WTC11 (cell line): ENCODE results near the gene ZNF470. TPM values are rescaled to one million over a fixed set of nuclear protein-coding genes. Genes with fewer than 3 reads are reported as not detected.

Source experiments
- ATAC-seq: fragments of 200-7000 bp; cut with Tn5 transposase; 2 replicates; pipeline ENCODE4 v1.10.0; 2021; ENCODE audit warnings: mild to moderate bottlenecking, moderate library complexity
- CTCF ChIA-PET: fragments of 300-600 bp; sonication (Branson Sonifier 250); formaldehyde crosslinking; loops from one replicate; lab custom pipeline; 2021; ENCODE audit warnings: antibody characterized with exemption; lab: Charles Lee
- POLR2A ChIA-PET: fragments of 350-600 bp; sonication (Branson Sonifier 250); formaldehyde crosslinking; loops from one replicate; lab custom pipeline; 2021; ENCODE audit warnings: antibody characterized with exemption; lab: Charles Lee
- DNase-seq: peaks from one replicate; pipeline ENCODE4 v3.0.0; 2021; ENCODE audit warnings: low spot score
- H3K27ac Mint-ChIP-seq: 2 replicates; pipeline ENCODE4 v1.8.0; 2021; ENCODE audit warnings: mixed read lengths
- H3K27me3 Mint-ChIP-seq: 2 replicates; pipeline ENCODE4 v1.8.0; 2021; ENCODE audit warnings: low read depth, mild to moderate bottlenecking, moderate library complexity, mixed read lengths
- H3K36me3 Mint-ChIP-seq: 2 replicates; pipeline ENCODE4 v1.8.0; 2021; ENCODE audit warnings: mixed read lengths
- H3K4me1 Mint-ChIP-seq: 2 replicates; pipeline ENCODE4 v1.8.0; 2022; ENCODE audit warnings: mixed read lengths
- H3K4me3 Mint-ChIP-seq: 2 replicates; pipeline ENCODE4 v1.8.0; 2021; ENCODE audit warnings: mild to moderate bottlenecking, moderate library complexity, mixed read lengths
- H3K9me3 Mint-ChIP-seq: 2 replicates; pipeline ENCODE4 v1.8.0; 2021; ENCODE audit warnings: mixed read lengths
- AFF4 ChIP-seq: sonication (generic); formaldehyde crosslinking; IDR thresholded peaks from 2 replicates; pipeline ENCODE4 v1.8.1; 2023; ENCODE audit warnings: mild to moderate bottlenecking, missing genetic modification reagents, borderline replicate concordance
- GRHL2 ChIP-seq: fragments of 250-450 bp; sonication (Bioruptor Pico); IDR thresholded peaks from 2 replicates; pipeline ENCODE4 v1.8.0; 2022; ENCODE audit warnings: mild to moderate bottlenecking, moderate library complexity; ENCODE audit not compliant: insufficient replicate concordance, severe bottlenecking
- NFATC4 ChIP-seq: fragments of 250-450 bp; sonication (Bioruptor Pico); IDR thresholded peaks from 2 replicates; pipeline ENCODE4 v1.9.0; 2021; ENCODE audit warnings: mild to moderate bottlenecking
- RELA ChIP-seq: sonication (generic); formaldehyde crosslinking; IDR thresholded peaks from 2 replicates; pipeline ENCODE4 v1.8.1; 2022; ENCODE audit warnings: missing genetic modification reagents, mild to moderate bottlenecking, borderline replicate concordance
- TCF7 ChIP-seq: sonication (generic); formaldehyde crosslinking; IDR thresholded peaks from 2 replicates; pipeline ENCODE4 v1.8.0; 2022; ENCODE audit warnings: mild to moderate bottlenecking, low read depth, missing genetic modification reagents, moderate library complexity
- ZMAT4 ChIP-seq: fragments of 250-450 bp; sonication (Bioruptor Pico); IDR thresholded peaks from 2 replicates; pipeline ENCODE4 v1.9.0; 2021; ENCODE audit warnings: mild to moderate bottlenecking
- ZNF219 ChIP-seq: sonication (generic); formaldehyde crosslinking; IDR thresholded peaks from 2 replicates; pipeline ENCODE4 v1.8.0; 2023; ENCODE audit warnings: missing genetic modification reagents, mild to moderate bottlenecking, borderline replicate concordance
- ZNF263 ChIP-seq: sonication (generic); formaldehyde crosslinking; IDR thresholded peaks from 2 replicates; pipeline ENCODE4 v1.8.1; 2022; ENCODE audit warnings: low read depth, mild to moderate bottlenecking, moderate library complexity, missing genetic modification reagents
- ZNF317 ChIP-seq: sonication (generic); formaldehyde crosslinking; IDR thresholded peaks from 2 replicates; pipeline ENCODE4 v1.8.1; 2023; ENCODE audit warnings: low read depth, mild to moderate bottlenecking, moderate library complexity, missing genetic modification reagents, borderline replicate concordance
- total RNA-seq: library from RNA; stranded (reverse); gene quantifications from 3 replicates; pipeline ENCODE4 v1.2.3, GENCODE V29; 2021
- TF ChIP-seq, protein P1 (sequence below): sonication (generic); formaldehyde crosslinking; IDR thresholded peaks from 2 replicates; pipeline ENCODE4 v1.8.1; 2022; ENCODE audit warnings: missing genetic modification reagents, borderline replicate concordance
- TF ChIP-seq, protein P2 (sequence below): sonication (generic); formaldehyde crosslinking; IDR thresholded peaks from 2 replicates; pipeline ENCODE4 v1.8.0; 2023; ENCODE audit warnings: missing genetic modification reagents, mild to moderate bottlenecking, borderline replicate concordance
- TF ChIP-seq, protein P3 (sequence below): fragments of 250-450 bp; sonication (Bioruptor Pico); IDR thresholded peaks from 2 replicates; pipeline ENCODE4 v1.9.0; 2021; ENCODE audit warnings: moderate library complexity, mild to moderate bottlenecking, inconsistent platforms, borderline replicate concordance
- TF ChIP-seq, protein P4 (sequence below): sonication (generic); formaldehyde crosslinking; IDR thresholded peaks from 2 replicates; pipeline ENCODE4 v1.8.1; 2022; ENCODE audit warnings: low read depth, mild to moderate bottlenecking, moderate library complexity, missing genetic modification reagents, borderline replicate concordance

Gene ZNF470
- total RNA-seq, 1 experiment from 2014 or later: 6.5 TPM

- TF ChIP-seq NFATC4 (CRISPR knock-in tag) (no peak), ZNF219 (CRISPR knock-in tag) (no peak)
- ATAC-seq (no peak), DNase-seq (no peak)
- CTCF ChIA-PET: no interaction called here
- POLR2A ChIA-PET: no interaction called here
- H3K27me3 Mint-ChIP-seq: peaks cover 7% of the 10 kb centered on the region
- peaks cover 91% of the 10 kb centered on the region for H3K36me3 Mint-ChIP-seq
- H3K4me3 Mint-ChIP-seq: no peak overlapping the region
- no peaks in the 10 kb centered on the region for H3K4me1 Mint-ChIP-seq
- no peak overlapping the region for H3K27ac Mint-ChIP-seq
- peaks cover 92% of the 10 kb centered on the region for H3K9me3 Mint-ChIP-seq
Observed at GRCh38 chr19:56577719-56578602, 10.7 kb downstream of the ZNF470 start.

- CTCF ChIA-PET: interaction anchor here (1.0 kb wide), 2 partner anchors 246 to 528 kb away, joined by 3 to 5 read pairs; no protein-coding TSS in a partner anchor
- H3K36me3 Mint-ChIP-seq: peaks cover 22% of the 10 kb centered on the region
- H3K27me3 Mint-ChIP-seq: peaks cover 29% of the 10 kb centered on the region
- ATAC-seq (no peak), DNase-seq (no peak)
- peaks cover 11% of the 10 kb centered on the region for H3K4me1 Mint-ChIP-seq
- peaks cover 35% of the 10 kb centered on the region for H3K9me3 Mint-ChIP-seq
- POLR2A ChIA-PET: no interaction called here
- peak overlapping the region; percentile 92 for H3K4me3 Mint-ChIP-seq
- H3K27ac Mint-ChIP-seq: no peak overlapping the region
- TF ChIP-seq, protein P1, sequence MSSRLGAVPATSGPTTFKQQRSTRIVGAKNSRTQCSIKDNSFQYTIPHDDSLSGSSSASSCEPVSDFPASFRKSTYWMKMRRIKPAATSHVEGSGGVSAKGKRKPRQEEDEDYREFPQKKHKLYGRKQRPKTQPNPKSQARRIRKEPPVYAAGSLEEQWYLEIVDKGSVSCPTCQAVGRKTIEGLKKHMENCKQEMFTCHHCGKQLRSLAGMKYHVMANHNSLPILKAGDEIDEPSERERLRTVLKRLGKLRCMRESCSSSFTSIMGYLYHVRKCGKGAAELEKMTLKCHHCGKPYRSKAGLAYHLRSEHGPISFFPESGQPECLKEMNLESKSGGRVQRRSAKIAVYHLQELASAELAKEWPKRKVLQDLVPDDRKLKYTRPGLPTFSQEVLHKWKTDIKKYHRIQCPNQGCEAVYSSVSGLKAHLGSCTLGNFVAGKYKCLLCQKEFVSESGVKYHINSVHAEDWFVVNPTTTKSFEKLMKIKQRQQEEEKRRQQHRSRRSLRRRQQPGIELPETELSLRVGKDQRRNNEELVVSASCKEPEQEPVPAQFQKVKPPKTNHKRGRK (CRISPR knock-in tag): 0 out of 2 replicates have a peak, but pooled peaks have one; percentile 65
- TF ChIP-seq RELA (CRISPR knock-in tag) (no peak), ZNF219 (CRISPR knock-in tag) (no peak)
Observed at GRCh38 chr19:56594446-56594782, 27.1 kb downstream of the ZNF470 start.

DNA sequence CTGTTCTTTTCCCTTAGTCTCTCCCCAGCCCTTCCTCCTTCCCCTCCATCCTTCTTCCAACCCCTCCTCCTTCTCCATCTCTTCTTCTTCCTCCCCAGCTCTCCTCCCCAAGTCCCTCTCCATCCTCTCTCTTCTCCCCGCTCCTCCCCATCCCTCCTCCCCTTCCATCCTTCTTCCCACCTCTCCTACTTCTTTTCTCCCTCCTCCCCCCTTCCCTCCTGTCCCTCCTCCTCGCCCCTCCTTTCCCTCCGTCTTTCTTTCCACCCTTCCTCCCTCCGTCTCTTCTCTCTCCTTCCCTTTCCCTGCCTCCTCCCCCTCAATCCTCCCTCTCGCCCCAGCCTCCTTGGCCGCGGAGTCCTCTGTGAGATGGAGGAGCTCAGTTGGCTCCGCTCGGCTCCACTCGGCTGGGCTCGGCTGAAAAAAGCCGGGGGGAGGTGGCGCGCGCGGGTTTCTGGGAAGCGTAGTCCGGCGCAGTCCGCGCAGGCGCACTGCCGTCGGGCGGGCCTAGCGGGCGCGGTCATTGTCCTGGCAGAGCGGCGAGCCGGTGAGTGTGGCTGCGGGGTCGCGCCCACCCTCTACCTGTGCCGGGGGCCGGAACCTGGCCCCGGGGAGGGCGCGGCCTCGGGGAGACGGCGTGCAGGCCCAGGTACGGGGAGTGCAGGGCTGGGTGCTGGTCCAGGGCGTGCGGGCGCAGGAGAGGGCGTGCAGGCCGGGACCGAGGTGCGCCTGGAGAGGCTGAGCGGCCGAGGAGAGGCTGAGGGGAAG is 27.7 kb downstream of the ZNF470 start, which contains the start of gene ZNF71:
Gene ZNF71, plus strand, starts transcription at position 520 of the 765 bp plus-strand sequence. CDS start 6,257 bp downstream, outside the sequence.
- H3K27ac Mint-ChIP-seq: peak within 1 kb of the TSS; percentile 9; the same call in 1 of the 2 replicates
- ATAC-seq (peak; percentile 95), DNase-seq (peak; percentile 93)
- H3K36me3 Mint-ChIP-seq: peaks cover 21% of the 10 kb centered on the region
- H3K4me3 Mint-ChIP-seq: peak within 1 kb of the TSS; percentile 92
- ChIA-PET POLR2A (interaction anchor here (0.6 kb wide), 1 partner anchor 613 kb away, joined by 3 read pairs; no protein-coding TSS in a partner anchor), CTCF (interaction anchor here (1.0 kb wide), 2 partner anchors 247 to 529 kb away, joined by 3 to 5 read pairs; no protein-coding TSS in a partner anchor)
- peaks cover 29% of the 10 kb centered on the region for H3K27me3 Mint-ChIP-seq
- H3K4me1 Mint-ChIP-seq: peaks cover 11% of the 10 kb centered on the region
- peaks cover 35% of the 10 kb centered on the region for H3K9me3 Mint-ChIP-seq
- peak; percentile 97 for TF ChIP-seq ZNF263
- TF ChIP-seq ZMAT4 (CRISPR knock-in tag): no peak
- no peak for TF ChIP-seq TCF7 (CRISPR knock-in tag)
- TF ChIP-seq, protein P2, sequence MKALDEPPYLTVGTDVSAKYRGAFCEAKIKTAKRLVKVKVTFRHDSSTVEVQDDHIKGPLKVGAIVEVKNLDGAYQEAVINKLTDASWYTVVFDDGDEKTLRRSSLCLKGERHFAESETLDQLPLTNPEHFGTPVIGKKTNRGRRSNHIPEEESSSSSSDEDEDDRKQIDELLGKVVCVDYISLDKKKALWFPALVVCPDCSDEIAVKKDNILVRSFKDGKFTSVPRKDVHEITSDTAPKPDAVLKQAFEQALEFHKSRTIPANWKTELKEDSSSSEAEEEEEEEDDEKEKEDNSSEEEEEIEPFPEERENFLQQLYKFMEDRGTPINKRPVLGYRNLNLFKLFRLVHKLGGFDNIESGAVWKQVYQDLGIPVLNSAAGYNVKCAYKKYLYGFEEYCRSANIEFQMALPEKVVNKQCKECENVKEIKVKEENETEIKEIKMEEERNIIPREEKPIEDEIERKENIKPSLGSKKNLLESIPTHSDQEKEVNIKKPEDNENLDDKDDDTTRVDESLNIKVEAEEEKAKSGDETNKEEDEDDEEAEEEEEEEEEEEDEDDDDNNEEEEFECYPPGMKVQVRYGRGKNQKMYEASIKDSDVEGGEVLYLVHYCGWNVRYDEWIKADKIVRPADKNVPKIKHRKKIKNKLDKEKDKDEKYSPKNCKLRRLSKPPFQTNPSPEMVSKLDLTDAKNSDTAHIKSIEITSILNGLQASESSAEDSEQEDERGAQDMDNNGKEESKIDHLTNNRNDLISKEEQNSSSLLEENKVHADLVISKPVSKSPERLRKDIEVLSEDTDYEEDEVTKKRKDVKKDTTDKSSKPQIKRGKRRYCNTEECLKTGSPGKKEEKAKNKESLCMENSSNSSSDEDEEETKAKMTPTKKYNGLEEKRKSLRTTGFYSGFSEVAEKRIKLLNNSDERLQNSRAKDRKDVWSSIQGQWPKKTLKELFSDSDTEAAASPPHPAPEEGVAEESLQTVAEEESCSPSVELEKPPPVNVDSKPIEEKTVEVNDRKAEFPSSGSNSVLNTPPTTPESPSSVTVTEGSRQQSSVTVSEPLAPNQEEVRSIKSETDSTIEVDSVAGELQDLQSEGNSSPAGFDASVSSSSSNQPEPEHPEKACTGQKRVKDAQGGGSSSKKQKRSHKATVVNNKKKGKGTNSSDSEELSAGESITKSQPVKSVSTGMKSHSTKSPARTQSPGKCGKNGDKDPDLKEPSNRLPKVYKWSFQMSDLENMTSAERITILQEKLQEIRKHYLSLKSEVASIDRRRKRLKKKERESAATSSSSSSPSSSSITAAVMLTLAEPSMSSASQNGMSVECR: peak; percentile 80; the same call in 1 of the 2 replicates
- no peak for TF ChIP-seq AFF4 (CRISPR knock-in tag)
- peak; percentile 25; the same call in 1 of the 2 replicates for TF ChIP-seq ZNF317
- no peak for TF ChIP-seq GRHL2 (CRISPR knock-in tag)
- TF ChIP-seq, protein P3, sequence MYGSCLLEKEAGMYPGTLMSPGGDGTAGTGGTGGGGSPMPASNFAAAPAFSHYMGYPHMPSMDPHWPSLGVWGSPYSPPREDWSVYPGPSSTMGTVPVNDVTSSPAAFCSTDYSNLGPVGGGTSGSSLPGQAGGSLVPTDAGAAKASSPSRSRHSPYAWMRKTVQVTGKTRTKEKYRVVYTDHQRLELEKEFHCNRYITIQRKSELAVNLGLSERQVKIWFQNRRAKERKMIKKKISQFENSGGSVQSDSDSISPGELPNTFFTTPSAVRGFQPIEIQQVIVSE (CRISPR knock-in tag): no peak
- TF ChIP-seq, protein P4, sequence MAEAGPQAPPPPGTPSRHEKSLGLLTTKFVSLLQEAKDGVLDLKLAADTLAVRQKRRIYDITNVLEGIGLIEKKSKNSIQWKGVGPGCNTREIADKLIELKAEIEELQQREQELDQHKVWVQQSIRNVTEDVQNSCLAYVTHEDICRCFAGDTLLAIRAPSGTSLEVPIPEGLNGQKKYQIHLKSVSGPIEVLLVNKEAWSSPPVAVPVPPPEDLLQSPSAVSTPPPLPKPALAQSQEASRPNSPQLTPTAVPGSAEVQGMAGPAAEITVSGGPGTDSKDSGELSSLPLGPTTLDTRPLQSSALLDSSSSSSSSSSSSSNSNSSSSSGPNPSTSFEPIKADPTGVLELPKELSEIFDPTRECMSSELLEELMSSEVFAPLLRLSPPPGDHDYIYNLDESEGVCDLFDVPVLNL (CRISPR knock-in tag): no peak
